ENCODE results near the gene SLC38A3. TPM values are rescaled to one million over a fixed set of nuclear protein-coding genes. Genes with fewer than 3 reads are reported as not detected.
"Not testable (repeated sequence)": the region's sequence is repeated elsewhere in the genome, so short reads cannot be mapped to it uniquely, and the experiment has no call there.

SLC38A3 gene
- total RNA-seq, 3 donors from 2014 or later: 0.08 to 0.52 TPM; not detected in 1

DNA sequence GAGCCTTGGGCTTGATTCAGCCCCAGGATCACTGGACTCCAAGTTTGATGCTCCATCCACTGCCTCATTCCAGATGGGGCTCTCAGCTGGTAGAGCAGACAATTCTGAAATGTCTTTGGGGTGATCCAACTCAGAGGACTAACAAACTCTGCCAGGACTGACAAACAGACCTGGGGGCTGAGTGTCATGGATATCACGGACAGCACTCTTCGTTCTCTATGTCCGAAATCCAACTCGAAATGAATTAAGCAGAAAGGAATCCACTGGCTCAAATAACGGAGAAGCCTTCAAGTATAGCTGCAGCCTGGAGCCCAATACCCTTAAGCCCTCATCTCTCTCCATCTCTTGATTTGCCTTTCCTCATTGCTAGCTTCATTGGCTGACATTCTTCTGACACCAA is 14.2 kb downstream of the SLC38A3 start:
- DNase-seq (no peak), ATAC-seq (no peak)
- no peaks in the 10 kb centered on the region for H3K27me3 Mint-ChIP-seq (ENCODE audit: low read depth)
- H3K36me3 Mint-ChIP-seq (ENCODE audit: insufficient read depth): no peaks in the 10 kb centered on the region
- no peaks in the 10 kb centered on the region for H3K4me1 Mint-ChIP-seq (ENCODE audit: low read depth)
- H3K4me3 Mint-ChIP-seq: no peak overlapping the region
- no peaks in the 10 kb centered on the region for H3K9me3 Mint-ChIP-seq

DNA sequence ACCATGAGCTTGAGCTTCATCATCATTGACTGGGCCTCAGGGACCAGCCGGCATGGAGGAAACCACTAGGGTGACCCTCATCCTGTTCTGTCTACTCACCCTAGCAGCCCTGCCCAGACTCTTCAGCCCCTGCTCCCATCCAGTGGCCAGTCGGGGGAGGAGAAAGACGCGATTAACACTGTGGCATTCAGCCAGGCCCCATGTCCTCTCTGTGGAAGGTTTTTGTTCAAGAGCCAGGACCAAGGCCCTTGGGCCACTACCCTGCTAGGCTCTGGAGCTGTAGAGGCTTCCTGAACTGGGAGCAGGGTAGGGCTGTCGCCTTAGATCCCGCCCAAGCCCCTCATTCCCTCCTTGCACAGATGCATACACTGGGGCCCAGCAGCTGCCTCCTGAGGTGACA is 15.0 kb downstream of the SLC38A3 start:
- no peaks in the 10 kb centered on the region for H3K9me3 Mint-ChIP-seq
- DNase-seq (no peak), ATAC-seq (no peak)
- no peaks in the 10 kb centered on the region for H3K36me3 Mint-ChIP-seq (ENCODE audit: insufficient read depth)
- no peak overlapping the region for H3K4me3 Mint-ChIP-seq
- H3K4me1 Mint-ChIP-seq (ENCODE audit: low read depth): no peaks in the 10 kb centered on the region
- peaks cover 4% of the 10 kb centered on the region for H3K27me3 Mint-ChIP-seq (ENCODE audit: low read depth)

DNA sequence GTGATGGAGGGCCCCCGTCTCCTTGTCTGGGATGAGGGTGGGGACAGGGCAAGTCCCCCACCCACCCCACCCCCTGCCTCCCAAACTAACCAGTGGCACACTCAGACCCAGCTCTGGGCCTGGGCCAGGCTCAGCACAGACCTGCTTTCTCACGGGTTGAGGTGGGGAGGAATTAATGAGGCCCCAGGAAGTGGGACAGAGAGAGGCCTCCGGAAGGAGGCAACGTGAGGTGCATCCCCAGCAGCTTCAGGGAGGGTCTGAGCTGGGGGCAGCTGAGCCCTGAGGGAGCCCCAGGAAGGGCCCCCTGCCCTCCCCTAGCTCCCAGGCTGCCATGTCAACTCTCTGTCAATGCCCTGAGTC is 16.0 kb downstream of the SLC38A3 start:
- Mint-ChIP-seq H3K4me1 (ENCODE audit: low read depth) (peaks cover 2% of the 10 kb centered on the region), H3K36me3 (ENCODE audit: insufficient read depth) (no peaks in the 10 kb centered on the region), H3K4me3 (no peak overlapping the region), H3K9me3 (no peaks in the 10 kb centered on the region), H3K27me3 (ENCODE audit: low read depth) (peaks cover 4% of the 10 kb centered on the region)
- DNase-seq: no peak
- ATAC-seq: peak in 1 of 2 donors; percentile 28

DNA sequence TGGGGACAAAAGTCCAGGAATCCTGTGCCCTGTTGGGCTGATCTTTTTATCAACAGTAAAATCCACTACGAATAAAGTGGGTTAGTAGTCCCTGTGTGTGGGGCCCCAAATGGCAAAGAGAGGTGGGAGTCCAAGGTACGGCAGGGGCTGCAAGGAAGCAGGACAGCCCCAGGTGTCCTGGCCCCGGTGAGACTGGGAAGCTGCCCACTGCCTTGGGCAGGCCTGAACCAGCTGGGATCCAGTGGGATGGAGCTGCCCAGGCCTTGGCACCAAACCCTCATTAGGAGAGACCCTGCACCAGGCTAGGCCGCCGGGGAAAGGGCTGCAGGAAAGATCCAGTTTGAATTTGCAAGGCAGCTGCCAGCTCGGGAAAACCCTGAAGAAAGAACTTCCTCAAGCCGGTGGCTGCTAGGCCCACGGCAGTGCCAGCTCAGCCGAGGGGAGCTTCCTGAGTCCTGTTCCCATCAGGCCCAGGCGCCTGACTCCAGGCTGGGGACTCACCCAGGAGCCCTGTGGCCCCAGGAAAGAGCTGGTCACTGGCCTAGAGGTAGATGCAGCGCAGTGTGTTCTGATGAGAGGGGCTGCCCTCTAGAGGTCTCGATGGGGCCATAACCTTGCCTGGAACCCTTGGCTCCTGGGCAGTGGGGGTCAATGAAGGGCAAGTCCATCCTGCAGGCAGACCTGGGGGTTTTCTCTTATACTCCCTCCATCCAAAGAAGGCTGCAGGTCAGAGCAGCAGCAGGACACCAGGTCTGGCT is 16.5 kb downstream of the SLC38A3 start:
- peaks cover 4% of the 10 kb centered on the region for H3K27me3 Mint-ChIP-seq (ENCODE audit: low read depth)
- H3K4me3 Mint-ChIP-seq: no peak overlapping the region
- no peaks in the 10 kb centered on the region for H3K9me3 Mint-ChIP-seq
- peaks cover 6% of the 10 kb centered on the region for H3K4me1 Mint-ChIP-seq (ENCODE audit: low read depth)
- ATAC-seq (no peak), DNase-seq (no peak)
- H3K36me3 Mint-ChIP-seq (ENCODE audit: insufficient read depth): no peaks in the 10 kb centered on the region

DNA sequence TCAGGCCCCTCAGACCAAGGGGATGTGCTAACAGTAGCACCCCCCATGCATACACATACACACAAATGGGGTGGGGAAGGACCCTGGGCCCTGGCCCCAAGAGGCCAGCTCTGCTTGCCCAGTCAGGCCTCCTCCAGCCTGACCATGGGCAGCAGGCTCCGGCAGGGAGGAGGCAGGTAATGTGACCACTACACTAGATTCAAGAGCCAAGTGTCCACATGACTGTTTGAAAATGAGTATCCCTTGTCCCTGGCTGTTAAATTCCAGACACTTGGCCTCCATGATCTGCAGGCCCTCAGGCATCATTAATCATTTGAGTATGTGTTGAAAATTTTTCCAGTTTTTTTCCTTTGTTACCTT is 17.1 kb downstream of the SLC38A3 start:
- peaks cover 4% of the 10 kb centered on the region for H3K27me3 Mint-ChIP-seq (ENCODE audit: low read depth)
- no peak overlapping the region for H3K4me3 Mint-ChIP-seq
- no peaks in the 10 kb centered on the region for H3K9me3 Mint-ChIP-seq
- peaks cover 10% of the 10 kb centered on the region for H3K4me1 Mint-ChIP-seq (ENCODE audit: low read depth)
- H3K36me3 Mint-ChIP-seq (ENCODE audit: insufficient read depth): no peaks in the 10 kb centered on the region
- DNase-seq (no peak), ATAC-seq (no peak)

DNA sequence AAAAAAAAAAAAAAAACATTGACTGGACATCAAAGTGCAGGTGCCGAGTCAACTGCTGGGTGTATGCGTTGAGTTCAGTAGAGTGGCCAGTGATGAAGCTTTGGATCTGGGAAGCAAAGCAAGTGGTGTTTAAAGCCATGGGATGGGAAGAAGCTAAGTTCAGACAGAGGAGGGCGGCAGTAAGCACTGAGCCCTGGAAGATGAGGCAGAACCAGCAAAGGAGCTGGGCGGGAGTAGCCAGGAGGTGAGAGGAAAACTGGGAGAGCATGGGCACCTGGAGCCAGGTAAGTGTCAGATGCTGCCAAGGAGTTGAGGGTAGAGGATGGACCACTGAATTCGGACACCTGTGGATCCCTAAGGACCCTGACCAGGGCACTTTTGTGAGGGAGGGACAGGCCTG is 19.6 kb downstream of the SLC38A3 start:
- Mint-ChIP-seq H3K36me3 (ENCODE audit: insufficient read depth) (no peaks in the 10 kb centered on the region), H3K27me3 (ENCODE audit: low read depth) (peaks cover 4% of the 10 kb centered on the region), H3K9me3 (no peaks in the 10 kb centered on the region), H3K4me1 (ENCODE audit: low read depth) (peaks cover 21% of the 10 kb centered on the region), H3K4me3 (no peak overlapping the region)
- ATAC-seq (no peak), DNase-seq (no peak)

DNA sequence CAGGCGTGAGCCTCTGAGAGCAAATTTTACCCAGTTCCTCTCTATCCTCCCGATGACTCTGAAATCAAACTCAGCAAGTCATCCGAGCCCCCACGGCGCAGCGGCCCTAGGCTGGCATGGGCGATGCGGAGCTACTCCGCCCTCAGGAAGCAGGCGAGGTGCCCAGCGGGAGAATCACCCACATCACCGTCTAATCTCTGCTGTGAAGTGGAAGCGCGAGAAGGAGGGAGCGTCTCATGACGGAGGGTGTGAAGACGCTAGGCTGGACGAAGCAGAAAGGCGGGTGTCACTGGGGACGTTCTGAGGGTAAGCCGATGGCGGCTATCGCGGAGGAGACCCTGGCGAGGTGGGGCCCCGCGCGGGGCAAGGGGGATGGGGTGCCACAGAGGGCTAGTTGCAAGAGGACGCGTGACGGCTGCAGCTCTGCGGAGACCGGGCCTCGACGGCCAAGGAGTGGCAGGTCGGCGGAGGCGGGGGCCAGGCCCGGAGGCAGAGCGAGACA is 21.9 kb downstream of the SLC38A3 start:
- no peaks in the 10 kb centered on the region for H3K36me3 Mint-ChIP-seq (ENCODE audit: insufficient read depth)
- H3K4me1 Mint-ChIP-seq (ENCODE audit: low read depth): peaks cover 21% of the 10 kb centered on the region
- no peaks in the 10 kb centered on the region for H3K9me3 Mint-ChIP-seq
- H3K27me3 Mint-ChIP-seq (ENCODE audit: low read depth): peaks cover 4% of the 10 kb centered on the region
- DNase-seq (peak; percentile 21), ATAC-seq (peak; percentile 27 to 32)
- H3K4me3 Mint-ChIP-seq: peak overlapping the region; percentile 91

DNA sequence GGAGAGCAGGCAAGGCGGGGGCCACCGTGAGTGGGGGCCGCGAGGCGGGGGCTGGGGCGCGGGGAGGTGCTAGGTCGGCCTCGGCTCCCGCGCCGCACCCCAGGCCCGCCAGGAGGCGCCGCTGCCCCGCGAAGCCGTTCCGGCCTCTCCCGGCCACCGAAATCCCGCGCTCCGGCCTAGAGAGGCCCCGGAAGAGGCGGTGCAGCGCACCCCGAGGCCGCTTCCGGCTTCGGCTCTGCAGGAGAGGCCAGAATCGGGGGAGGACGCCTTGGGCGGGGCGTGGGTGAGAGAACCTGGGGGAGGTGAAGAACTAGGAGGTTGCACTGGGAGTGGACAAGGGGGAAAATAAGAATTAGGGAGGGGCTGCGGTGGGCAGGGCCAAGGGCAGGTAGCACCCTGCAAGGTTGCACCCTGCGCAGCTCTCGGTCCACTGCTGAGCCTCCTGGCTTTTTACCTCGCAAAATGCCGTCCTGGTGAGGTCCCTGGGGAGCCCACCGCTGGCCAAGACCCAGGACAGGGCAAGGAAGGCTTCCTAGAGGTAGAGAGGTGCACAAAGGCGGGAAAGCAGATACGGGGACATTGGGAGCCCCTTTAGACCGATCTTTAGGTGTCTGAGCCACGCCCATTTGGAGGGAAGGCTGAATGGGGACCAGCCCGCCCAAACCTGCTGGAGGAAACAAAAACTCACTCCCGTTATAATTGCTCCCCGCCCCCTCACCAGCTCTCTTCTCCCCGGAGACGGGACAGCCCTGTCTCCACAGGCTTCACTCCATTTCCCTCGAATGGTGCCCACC is 22.5 kb downstream of the SLC38A3 start:
- DNase-seq (peak; percentile 83), ATAC-seq (peak; percentile 85 to 90)
- H3K36me3 Mint-ChIP-seq (ENCODE audit: insufficient read depth): no peaks in the 10 kb centered on the region
- peaks cover 21% of the 10 kb centered on the region for H3K4me1 Mint-ChIP-seq (ENCODE audit: low read depth)
- no peaks in the 10 kb centered on the region for H3K9me3 Mint-ChIP-seq
- H3K4me3 Mint-ChIP-seq: peak overlapping the region; percentile 91
- H3K27me3 Mint-ChIP-seq (ENCODE audit: low read depth): peaks cover 4% of the 10 kb centered on the region

DNA sequence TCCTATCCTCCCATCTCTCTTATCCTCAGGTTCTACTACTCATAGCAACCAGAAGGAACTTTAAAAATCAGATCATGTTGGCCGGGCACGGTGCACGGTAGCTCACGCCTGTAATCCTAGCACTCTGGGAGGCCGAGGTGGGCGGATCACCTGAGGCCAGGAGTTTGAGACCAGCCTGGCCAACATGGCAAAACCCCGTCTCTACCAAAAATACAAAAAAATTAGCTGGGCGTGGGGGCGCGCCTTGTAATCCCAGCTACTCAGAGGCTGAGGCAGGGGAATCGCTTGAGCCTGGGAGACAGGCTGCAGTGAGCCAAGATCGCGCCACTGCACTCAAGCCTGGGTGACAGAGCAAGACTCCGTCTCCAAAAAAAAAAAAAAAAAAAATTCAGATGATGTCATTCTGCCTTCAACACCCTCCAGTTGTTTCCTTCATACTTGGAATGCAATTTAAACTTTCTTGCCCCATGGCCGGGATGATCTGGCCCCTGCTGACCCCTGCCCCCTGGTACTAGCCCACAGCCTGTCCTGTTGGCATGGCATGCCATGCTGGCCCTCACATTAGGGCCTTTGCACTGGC is 23.2 kb downstream of the SLC38A3 start:
- not testable (repeated sequence) for H3K36me3 Mint-ChIP-seq (ENCODE audit: insufficient read depth); H3K27me3 Mint-ChIP-seq (ENCODE audit: low read depth); H3K9me3 Mint-ChIP-seq; DNase-seq; ATAC-seq
- H3K4me1 Mint-ChIP-seq (ENCODE audit: low read depth): peaks cover 21% of the 10 kb centered on the region
- peak overlapping the region; percentile 91 for H3K4me3 Mint-ChIP-seq

DNA sequence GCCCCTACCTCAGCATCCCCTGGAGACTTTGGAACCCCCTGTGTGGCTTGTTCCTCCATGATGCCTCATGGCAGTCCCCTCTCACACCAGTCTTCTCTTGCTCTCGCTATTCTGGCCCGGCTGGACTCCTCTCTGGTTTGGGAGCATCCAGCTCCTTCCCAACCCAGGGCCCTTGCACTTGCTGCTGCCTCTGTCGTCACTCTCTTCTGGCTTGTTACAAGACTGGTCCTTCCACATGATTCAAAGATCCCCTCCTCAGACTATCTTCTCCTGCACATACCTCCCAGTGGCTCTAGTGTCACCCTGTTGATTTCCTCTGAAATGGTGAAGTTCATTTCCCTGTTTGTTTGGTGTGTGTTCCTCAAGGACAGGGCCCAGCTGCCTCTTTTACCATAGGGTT is 24.4 kb downstream of the SLC38A3 start:
- Mint-ChIP-seq H3K9me3 (no peaks in the 10 kb centered on the region), H3K27me3 (ENCODE audit: low read depth) (peaks cover 3% of the 10 kb centered on the region), H3K36me3 (ENCODE audit: insufficient read depth) (no peaks in the 10 kb centered on the region), H3K4me1 (ENCODE audit: low read depth) (peaks cover 21% of the 10 kb centered on the region), H3K4me3 (no peak overlapping the region)
- DNase-seq (no peak), ATAC-seq (no peak)

DNA sequence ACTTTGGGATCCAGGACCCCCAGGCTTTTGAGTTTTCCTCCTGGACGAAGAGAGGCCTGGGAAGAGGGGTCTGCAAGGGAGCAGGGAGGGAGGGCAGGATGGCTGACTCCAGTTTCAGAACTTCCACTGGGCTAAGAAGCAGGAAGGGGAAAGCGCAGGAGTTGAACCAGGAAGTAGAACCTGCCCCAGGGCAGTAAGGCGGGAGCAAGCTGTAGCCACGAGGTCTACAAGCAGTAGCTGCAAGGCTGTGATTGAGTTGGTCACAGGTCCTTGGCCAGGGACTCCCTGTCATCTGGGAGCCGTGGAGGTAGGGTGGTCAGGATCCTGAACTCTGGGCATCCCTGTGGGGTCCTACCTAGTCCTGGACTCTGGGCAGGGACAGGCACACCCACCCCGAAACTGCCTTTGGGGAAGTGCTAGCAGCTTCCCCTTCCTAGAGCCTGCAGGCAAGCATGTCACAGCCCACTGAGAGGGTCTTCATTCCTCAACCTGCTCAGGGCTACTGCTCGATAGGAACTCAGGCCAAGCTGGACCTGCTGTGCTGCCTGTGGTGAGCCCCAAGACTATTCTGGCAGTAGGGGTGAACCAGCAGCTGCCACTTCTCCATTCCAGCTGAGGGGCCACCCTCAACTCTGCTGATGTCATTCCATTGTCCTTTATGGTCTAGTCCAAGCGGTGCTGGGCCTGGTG is 25.2 kb downstream of the SLC38A3 start:
- Mint-ChIP-seq H3K27me3 (ENCODE audit: low read depth) (no peaks in the 10 kb centered on the region), H3K9me3 (no peaks in the 10 kb centered on the region), H3K4me3 (no peak overlapping the region), H3K36me3 (ENCODE audit: insufficient read depth) (no peaks in the 10 kb centered on the region), H3K4me1 (ENCODE audit: low read depth) (peaks cover 21% of the 10 kb centered on the region)
- no peak for ATAC-seq
- no peak for DNase-seq

DNA sequence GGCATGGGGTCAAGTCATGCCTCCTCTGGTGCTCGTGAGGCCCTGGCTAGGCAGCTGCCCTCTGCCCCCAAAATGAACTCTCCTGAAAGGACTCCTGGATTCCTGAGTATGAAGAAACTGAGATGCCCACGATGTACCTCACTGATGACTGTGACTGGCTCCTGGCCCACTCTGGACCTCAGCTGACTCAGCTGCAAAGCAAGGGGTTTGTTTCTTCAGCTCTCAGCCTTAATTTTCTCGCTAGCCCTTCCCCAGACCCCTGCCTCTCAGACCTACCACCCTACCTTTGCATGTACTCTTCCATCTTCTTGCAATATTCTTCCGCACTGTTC is 25.7 kb downstream of the SLC38A3 start:
- H3K9me3 Mint-ChIP-seq: no peaks in the 10 kb centered on the region
- no peaks in the 10 kb centered on the region for H3K27me3 Mint-ChIP-seq (ENCODE audit: low read depth)
- no peak overlapping the region for H3K4me3 Mint-ChIP-seq
- DNase-seq: no peak
- no peak for ATAC-seq
- no peaks in the 10 kb centered on the region for H3K36me3 Mint-ChIP-seq (ENCODE audit: insufficient read depth)
- H3K4me1 Mint-ChIP-seq (ENCODE audit: low read depth): peaks cover 25% of the 10 kb centered on the region

DNA sequence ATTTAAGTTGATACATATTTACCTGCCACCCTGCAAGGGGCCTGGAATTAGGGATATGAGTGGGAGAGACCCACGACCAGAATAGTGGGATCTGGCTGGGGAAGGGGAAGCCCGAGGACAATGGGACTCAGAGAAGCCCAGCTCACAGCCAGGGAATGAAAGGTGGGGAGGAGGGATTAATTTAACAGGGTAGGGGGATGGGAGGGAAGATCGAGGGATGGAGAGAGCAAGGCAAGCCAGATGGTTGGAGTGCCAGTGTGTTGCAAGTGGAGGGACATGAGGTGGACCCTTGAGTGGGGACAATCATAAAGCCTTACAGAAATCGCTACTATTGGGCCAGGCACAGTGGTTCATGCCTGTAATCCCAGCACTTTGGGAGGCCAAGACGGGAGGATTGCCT is 26.5 kb downstream of the SLC38A3 start:
- ATAC-seq (no peak), DNase-seq (no peak)
- Mint-ChIP-seq H3K4me1 (ENCODE audit: low read depth) (peaks cover 19% of the 10 kb centered on the region), H3K27me3 (ENCODE audit: low read depth) (no peaks in the 10 kb centered on the region), H3K36me3 (ENCODE audit: insufficient read depth) (no peaks in the 10 kb centered on the region), H3K4me3 (no peak overlapping the region), H3K9me3 (no peaks in the 10 kb centered on the region)

DNA sequence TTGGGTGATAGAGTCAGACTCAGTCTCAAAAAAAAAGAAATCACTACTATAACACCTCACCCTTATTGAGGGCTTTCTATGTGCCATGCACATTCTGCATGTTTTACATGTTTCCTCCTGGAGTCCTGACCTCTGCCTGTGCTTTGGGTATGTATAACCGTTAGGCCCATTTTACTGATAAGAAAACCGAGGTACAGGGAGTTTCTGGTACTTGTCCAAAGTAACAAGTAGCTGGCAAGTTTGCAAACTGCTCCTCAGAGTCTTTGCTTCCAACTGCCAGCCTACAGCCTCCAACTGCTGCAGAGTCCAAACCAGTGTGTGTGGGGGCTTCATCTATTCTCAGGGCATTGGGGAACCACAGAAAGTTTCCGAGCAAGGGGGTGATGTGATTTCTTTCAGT is 27.2 kb downstream of the SLC38A3 start:
- Mint-ChIP-seq H3K9me3 (no peaks in the 10 kb centered on the region), H3K27me3 (ENCODE audit: low read depth) (no peaks in the 10 kb centered on the region), H3K4me1 (ENCODE audit: low read depth) (peaks cover 15% of the 10 kb centered on the region), H3K4me3 (no peak overlapping the region), H3K36me3 (ENCODE audit: insufficient read depth) (no peaks in the 10 kb centered on the region)
- ATAC-seq (no peak), DNase-seq (no peak)
